Ovary (tissue), 9 donors: Measurements from ENCODE around the gene LRP11. TPM values are rescaled to one million over a fixed set of nuclear protein-coding genes. Genes with fewer than 3 reads are reported as not detected.

Experiments
- DNase-seq, 5 donors: peaks; one replicate each; pipeline ENCODE4 v3.0.0-alpha.2; 2019 to 2020
- H3K27ac ChIP-seq, 2 donors: fragments of 200-600 bp; one replicate each; pipeline versions ENCODE4 v1.5.1 to v1.8.0; 2019 to 2022
- H3K27me3 ChIP-seq: fragments of 200-600 bp; one replicate; pipeline ENCODE4 v1.8.0; 2022
- H3K36me3 ChIP-seq: fragments of 200-600 bp; sonication (generic); one replicate; pipeline ENCODE4 v1.5.1; 2019
- H3K4me1 ChIP-seq: one replicate; pipeline ENCODE4 v1.8.1; 2013; ENCODE audit warnings: mild to moderate bottlenecking, moderate library complexity; ENCODE audit not compliant: insufficient read depth
- H3K4me3 ChIP-seq: fragments of 200-600 bp; sonication (generic); one replicate; pipeline ENCODE4 v1.5.1; 2017
- H3K9me3 ChIP-seq, 2 donors: fragments of 200-600 bp in 1 of 2; sonication (generic) in 1 of 2; one replicate each; pipeline versions ENCODE4 v1.5.1 to v1.8.1; 2013 to 2019; ENCODE audit warnings: mild to moderate bottlenecking in 1 of 2, moderate library complexity in 1 of 2
- CTCF ChIP-seq, 3 donors: fragments of 450-650 bp in 2 of 3; fragments of 200-600 bp in 1 of 3; IDR thresholded peaks; one replicate each; pipeline versions ENCODE4 v1.5.1 to v1.8.0; 2016 to 2022; ENCODE audit warnings: antibody characterized with exemption in 3 of 3, mild to moderate bottlenecking in 1 of 3
- EP300 ChIP-seq: sonication (generic); formaldehyde crosslinking; IDR thresholded peaks from one replicate; pipeline ENCODE4 v1.6.1; 2017; ENCODE audit warnings: antibody characterized with exemption
- POLR2A ChIP-seq: fragments of 450-650 bp; IDR thresholded peaks from one replicate; pipeline ENCODE4 v1.6.1; 2017; ENCODE audit warnings: antibody characterized with exemption, mild to moderate bottlenecking, moderate library complexity
- WGBS, 3 donors: extraction: QIAGEN DNeasy Blood & Tissue Kit in 1 of 3; methylation state at CpG; one replicate each; pipeline versions ENCODE4 v1.1.5 to v1.1.7; 2013 to 2017; 5-methylcytosine and 5-hydroxymethylcytosine counted together
- intact Hi-C, 4 donors: fragments of 100-400 bp; cut with DNase I; formaldehyde crosslinking; loops; one replicate each; pipeline versions ENCODE4 v1.11.0 to v1.15.1; 2022 to 2023
- polyA plus RNA-seq, 2 donors: library from polyadenylated mRNA; stranded (reverse); fragments of 200-250 nt in 1 of 2; fragments of 350-450 nt in 1 of 2; fragmentation: Illumina TruSeq in 1 of 2; extraction: RNeasy Lipid Tissue Mini Kit (QIAGEN cat#74804) in 1 of 2; gene quantifications; one replicate each; pipeline ENCODE4 v1.2.3, GENCODE V29; 2013 to 2014
- total RNA-seq, 7 donors: library from RNA; depleted of rRNA in 2 of 7; stranded (reverse); fragments of >200 nt in 2 of 7; fragmentation: NEBNext Ultra II Directional in 3 of 7; extraction: Animal tissue kit (Norgen Biotek cat#: 25700) in 3 of 7; gene quantifications; one replicate each; pipeline versions ENCODE4 v1.1.0 to v1.2.4, GENCODE V29; 2016 to 2023
- donor health status: DM: no; HTN: no; CAD: no; lungs with moderate emphysema.
- donor health status: DM: no; HTN: no; CAD: no.
- donor health status: Bipolar disorder and iron deficiency.
- donor health status: DM: yes; HTN: yes; CAD: no.
- donor health status: DM: no; HTN: no; CAD: no.
- donor health status: DM: yes; HTN: yes; CAD: no.

Gene LRP11
- total and polyA plus RNA-seq, 9 donors: 21.8 to 48.2 (median 37.5) TPM

- no peak for DNase-seq
These were observed 80.6 kb downstream of the LRP11 start for GRCh38 chr6:149783551-149783950.

GRCh38 chr6:149782337-149782736 is 81.8 kb downstream of the LRP11 start:
- H3K36me3 ChIP-seq: no peaks in the 10 kb centered on the region
- no peak for DNase-seq
- no peaks in the 10 kb centered on the region for H3K4me1 ChIP-seq
- intact Hi-C loops: no loop called here
- H3K27ac ChIP-seq: no peak overlapping the region
- no peak overlapping the region for H3K4me3 ChIP-seq
- TF ChIP-seq CTCF (IDR thresholded peaks at IDR 0.05) (no peak), POLR2A (no peak), EP300 (no peak)
- 93 to 96% (median 93%) methylated on average over 2 of the region's 2 CpGs for WGBS, 3 donors
- no peaks in the 10 kb centered on the region for H3K9me3 ChIP-seq
- no peaks in the 10 kb centered on the region for H3K27me3 ChIP-seq

More at GRCh38 chr6:149783551-149783950, 80.6 kb downstream of the LRP11 start:
- TF ChIP-seq POLR2A: no peak
- no peak for TF ChIP-seq CTCF (IDR thresholded peaks at IDR 0.05)
- no peak for TF ChIP-seq EP300
- 91 to 96% (median 91%) methylated on average over 3 of the region's 3 CpGs for WGBS, 3 donors
- Histone ChIP-seq H3K9me3 (no peaks in the 10 kb centered on the region), H3K4me1 (no peaks in the 10 kb centered on the region), H3K36me3 (no peaks in the 10 kb centered on the region), H3K4me3 (no peak overlapping the region), H3K27me3 (no peaks in the 10 kb centered on the region), H3K27ac (no peak overlapping the region)
- intact Hi-C loops: no loop called here

GRCh38 chr6:149781715-149782114 is 82.4 kb downstream of the LRP11 start:
- intact Hi-C loops: no loop called here
- TF ChIP-seq POLR2A (no peak), EP300 (no peak), CTCF (IDR thresholded peaks at IDR 0.05) (no peak)
- Histone ChIP-seq H3K36me3 (no peaks in the 10 kb centered on the region), H3K4me3 (no peak overlapping the region), H3K27me3 (no peaks in the 10 kb centered on the region), H3K4me1 (no peaks in the 10 kb centered on the region), H3K27ac (no peak overlapping the region), H3K9me3 (no peaks in the 10 kb centered on the region)
- DNase-seq: no peak

GRCh38 chr6:149779644-149779963 is 84.6 kb downstream of the LRP11 start:
- H3K27me3 ChIP-seq: no peaks in the 10 kb centered on the region
- intact Hi-C loops: no loop called here
- H3K27ac ChIP-seq: no peak overlapping the region
- no peaks in the 10 kb centered on the region for H3K9me3 ChIP-seq
- no peaks in the 10 kb centered on the region for H3K4me1 ChIP-seq
- H3K4me3 ChIP-seq: no peak overlapping the region
- TF ChIP-seq POLR2A: no peak
- TF ChIP-seq CTCF (IDR thresholded peaks at IDR 0.05): no peak
- no peak for TF ChIP-seq EP300
- 25 to 43% (median 37%) methylated on average over 2 of the region's 2 CpGs for WGBS, 3 donors
- H3K36me3 ChIP-seq: no peaks in the 10 kb centered on the region
- no peak for DNase-seq

DNA sequence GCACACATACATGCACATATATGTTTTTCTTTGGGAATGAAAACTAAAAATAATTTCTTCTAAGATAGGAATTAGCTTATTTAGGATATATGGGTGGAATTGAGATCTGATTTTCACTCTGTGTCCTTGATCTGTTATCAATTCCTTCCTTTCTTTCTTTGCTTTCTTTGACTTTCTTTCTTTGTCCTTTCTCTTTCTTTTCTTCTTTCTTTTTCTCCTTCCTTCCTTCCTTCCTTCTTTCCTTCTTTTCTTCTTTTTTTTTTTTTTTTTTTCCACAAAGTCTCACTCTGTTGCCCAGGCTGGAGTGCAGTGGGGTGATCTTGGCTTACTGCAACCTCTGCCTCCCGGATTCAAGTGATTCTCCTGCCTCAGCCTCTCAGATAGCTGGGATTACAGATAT is 86.5 kb downstream of the LRP11 start:
- Histone ChIP-seq H3K4me3 (no peak overlapping the region), H3K9me3 (no peaks in the 10 kb centered on the region), H3K4me1 (no peaks in the 10 kb centered on the region), H3K27me3 (no peaks in the 10 kb centered on the region), H3K27ac (no peak overlapping the region), H3K36me3 (no peaks in the 10 kb centered on the region)
- TF ChIP-seq CTCF (IDR thresholded peaks at IDR 0.05) (no peak), POLR2A (no peak), EP300 (no peak)
- 78 to 98% (median 94%) methylated on average over 1 of the region's 1 CpG for WGBS, 3 donors
- DNase-seq: no peak
- intact Hi-C loops: no loop called here
